HepG2 (cell line): Measurements from ENCODE around the gene DHX36. TPM values are rescaled to one million over a fixed set of nuclear protein-coding genes. Genes with fewer than 3 reads are reported as not detected.

Source experiments
- ATAC-seq: fragments of 200-7000 bp; cut with Tn5 transposase; 3 replicates; pipeline ENCODE4 v1.9.1; 2020; ENCODE audit warnings: mild to moderate bottlenecking, moderate library complexity
- BruUV-seq: library from RNA; stranded (reverse); fragments of 400-500 nt; replicated peaks from 2 replicates; lab custom pipeline; 2021; lab: Mats Ljungman, UMichigan
- CTCF ChIA-PET: fragments of 300-600 bp; formaldehyde crosslinking; extraction: SDS; loops from one replicate; lab custom pipeline; 2021; ENCODE audit warnings: low total read pairs, inconsistent platforms, low intra/inter-chr PET ratio; lab: Yijun Ruan, JAX
- POLR2A ChIA-PET: fragments of 350-600 bp; sonication (Branson Sonifier 250); formaldehyde crosslinking; loops from one replicate; lab custom pipeline; 2020; ENCODE audit warnings: antibody characterized with exemption, inconsistent platforms; lab: Yijun Ruan, JAX
- DNase-seq: peaks from one replicate; pipeline ENCODE4 v3.0.0-alpha.2; 2015; ENCODE audit warnings: low spot score
- FAIRE-seq: peaks from 3 replicates; lab custom pipeline; 2011; peaks lifted over from hg19 to GRCh38; lab: Jason Lieb, UNC
- H2AFZ ChIP-seq: one replicate; pipeline ENCODE4 v1.6.1; 2011; ENCODE audit warnings: low read length, inconsistent platforms
- H3K27ac ChIP-seq: fragments of 300-600 bp; 3 replicates; pipeline ENCODE4 v1.8.0; 2011; ENCODE audit warnings: mixed run types, mild to moderate bottlenecking, mixed read lengths, low read length, inconsistent platforms; ENCODE audit not compliant: insufficient read depth; ENCODE audit errors: extremely low read length
- H3K27me3 ChIP-seq, 2 experiments: fragments of 200-600 bp in 1 of 2; 2 replicates in 1 of 2; 3 replicates in 1 of 2; pipeline versions ENCODE4 v1.6.0 to v1.8.0; 2011; ENCODE audit warnings: low read length in 2 of 2, mild to moderate bottlenecking in 2 of 2, moderate library complexity in 2 of 2, inconsistent platforms in 1 of 2; ENCODE audit not compliant: insufficient read depth in 2 of 2, control insufficient read depth in 1 of 2
- H3K36me3 ChIP-seq, 2 experiments: fragments of 200-600 bp in 1 of 2; replicated peaks in 1 of 2; 2 replicates in 1 of 2; 3 replicates in 1 of 2; pipeline versions ENCODE4 v1.5.1 to v1.8.0; 2011; ENCODE audit warnings: low read length in 2 of 2, inconsistent platforms in 1 of 2; ENCODE audit not compliant: insufficient read depth in 2 of 2, control insufficient read depth in 1 of 2
- H3K4me1 ChIP-seq: 2 replicates; pipeline ENCODE4 v1.5.1; 2012; ENCODE audit warnings: low read length, inconsistent platforms; ENCODE audit not compliant: insufficient read depth
- H3K4me2 ChIP-seq: 2 replicates; pipeline ENCODE4 v1.6.0; 2011; ENCODE audit warnings: low read depth, low read length, inconsistent platforms
- H3K4me3 ChIP-seq, 3 experiments: fragments of 200-600 bp in 1 of 3; sonication (generic), shearing (Covaris generic) in 1 of 3; replicated peaks in 1 of 3; 2 replicates each; pipeline ENCODE4 v1.5.1; 2011 to 2016; ENCODE audit warnings: low read length in 3 of 3, inconsistent platforms in 2 of 3, low read depth in 2 of 3, mild to moderate bottlenecking in 2 of 3, control low read depth in 1 of 3, mixed read lengths in 1 of 3; ENCODE audit not compliant: insufficient read depth in 1 of 3
- H3K79me2 ChIP-seq: one replicate; pipeline ENCODE4 v1.6.1; 2011; ENCODE audit warnings: low read length, inconsistent platforms; ENCODE audit not compliant: insufficient read depth
- H3K9ac ChIP-seq: 2 replicates; pipeline ENCODE4 v1.6.0; 2011; ENCODE audit warnings: mild to moderate bottlenecking, low read depth, low read length, inconsistent platforms; ENCODE audit not compliant: insufficient read depth
- H3K9me3 ChIP-seq: 2 replicates; pipeline ENCODE4 v1.5.1; 2012; ENCODE audit warnings: mild to moderate bottlenecking, low read length
- H4K20me1 ChIP-seq: 2 replicates; pipeline ENCODE4 v1.6.0; 2011; ENCODE audit warnings: inconsistent platforms, mild to moderate bottlenecking, low read length, moderate library complexity; ENCODE audit not compliant: insufficient read depth
- LCORL ChIP-seq, 2 experiments: fragments of 450-650 bp in 1 of 2; sonication (generic) in 1 of 2; formaldehyde crosslinking in 1 of 2; IDR thresholded peaks; 2 replicates each; pipeline versions ENCODE4 v1.5.0 to v1.6.1; 2017 to 2020; ENCODE audit warnings: antibody characterized with exemption in 1 of 2, missing genetic modification reagents in 1 of 2
- POLR2AphosphoS2 ChIP-seq: IDR thresholded peaks from 2 replicates; pipeline ENCODE4 v1.6.1; 2011; ENCODE audit warnings: low read depth, low read length, improper control_type of control experiment
- SCMH1 ChIP-seq: sonication (generic); formaldehyde crosslinking; IDR thresholded peaks from 2 replicates; pipeline ENCODE4 v1.9.0; 2021; ENCODE audit warnings: missing genetic modification reagents, mild to moderate bottlenecking, borderline replicate concordance
- THAP9 ChIP-seq: sonication (generic); formaldehyde crosslinking; IDR thresholded peaks from 2 replicates; pipeline ENCODE4; 2020; ENCODE audit warnings: missing genetic modification reagents, mild to moderate bottlenecking, borderline replicate concordance
- WGBS: methylation state at CpG from one replicate; pipeline ENCODE4 v1.1.6; 2017; ENCODE audit warnings: low lambda C conversion rate; 5-methylcytosine and 5-hydroxymethylcytosine counted together
- in situ Hi-C: cut with HindIII; loops from 2 replicates; pipeline ENCODE4 v1.10.0; 2017; ENCODE audit warnings: low pct_unique_long_range_greater_than_20kb; ENCODE audit not compliant: extremely low pct_ligation_motif_present
- intact Hi-C: fragments of 100-400 bp; cut with micrococcal nuclease; formaldehyde crosslinking; loops from one replicate; pipeline ENCODE4 v1.10.0; 2022; ENCODE audit not compliant: unreplicated experiment
- polyA plus RNA-seq, 8 experiments: library from polyadenylated mRNA; depleted of rRNA in 3 of 8; stranded (reverse) in 7 of 8; unstranded in 1 of 8; fragments of >200 nt; fragmentation: Illumina TruSeq in 4 of 8; extraction: Trizol in 4 of 8; gene quantifications; 2 replicates each; pipeline versions ENCODE4 v1.2.1 to v1.2.3, GENCODE V29; 2011 to 2016; ENCODE audit warnings: low read depth in 4 of 8, missing spikeins in 1 of 8, mixed read lengths in 1 of 8; ENCODE audit not compliant: insufficient read depth in 1 of 8
- total RNA-seq, 5 experiments: library from RNA; depleted of rRNA; stranded (reverse); fragments of >200 nt; fragmentation: Illumina TruSeq; extraction: Trizol; gene quantifications; 2 replicates each; pipeline ENCODE4 v1.2.3, GENCODE V29; 2016; ENCODE audit warnings: low read depth in 1 of 5

Gene DHX36
- total and polyA plus RNA-seq, 2 of the 13 experiments (the other 11 are each of a cell fraction or from before 2014, with no cell fraction given), result 30.3 to 44.2 TPM

GRCh38 chr3:154280161-154280560 lies 44.1 kb downstream of the DHX36 start (continued):
- TF ChIP-seq THAP9 (CRISPR knock-in tag), result no peak
- TF ChIP-seq SCMH1 (CRISPR knock-in tag), result no peak

- no peak overlapping the region for H3K9ac ChIP-seq
- in situ Hi-C loops, result no loop called here
- H2AFZ ChIP-seq, result no peak overlapping the region
- intact Hi-C loops, result no loop called here
- no peak for DNase-seq
- H3K27ac ChIP-seq, result no peak overlapping the region
- WGBS, result 100% methylated on average over 2 of the region's 2 CpGs
- peaks cover 12 to 49% of the 10 kb centered on the region in 2 experiments for H3K36me3 ChIP-seq
- no peak overlapping the region for H3K4me2 ChIP-seq
- H3K79me2 ChIP-seq, result no peaks in the 10 kb centered on the region
- H3K4me1 ChIP-seq, result no peaks in the 10 kb centered on the region
- ATAC-seq, result no peak
- POLR2A ChIA-PET, result no interaction called here
- no peak overlapping the region for H3K4me3 ChIP-seq
- H3K27me3 ChIP-seq, result no peaks in the 10 kb centered on the region; a peak in 1 of 5 replicates
- BruUV-seq, result no TSS peak
- no peak for FAIRE-seq
- no peak for TF ChIP-seq POLR2AphosphoS2
- peak; percentile 55; the same call in 1 of the 2 replicates for TF ChIP-seq LCORL (IDR thresholded peaks at IDR 0.05)
- no peak for TF ChIP-seq LCORL (CRISPR knock-in tag; IDR thresholded peaks at IDR 0.05)
- H4K20me1 ChIP-seq, result no peaks in the 10 kb centered on the region
- no peaks in the 10 kb centered on the region for H3K9me3 ChIP-seq
- CTCF ChIA-PET, result no interaction called here
These were observed 48.3 kb downstream of the DHX36 start for GRCh38 chr3:154275965-154276364.
